ENCODE data around the gene RILP.
A peak's percentile ranks its signal among the peaks of the same experiment; 100 is the strongest.

The RILP gene

DNA sequence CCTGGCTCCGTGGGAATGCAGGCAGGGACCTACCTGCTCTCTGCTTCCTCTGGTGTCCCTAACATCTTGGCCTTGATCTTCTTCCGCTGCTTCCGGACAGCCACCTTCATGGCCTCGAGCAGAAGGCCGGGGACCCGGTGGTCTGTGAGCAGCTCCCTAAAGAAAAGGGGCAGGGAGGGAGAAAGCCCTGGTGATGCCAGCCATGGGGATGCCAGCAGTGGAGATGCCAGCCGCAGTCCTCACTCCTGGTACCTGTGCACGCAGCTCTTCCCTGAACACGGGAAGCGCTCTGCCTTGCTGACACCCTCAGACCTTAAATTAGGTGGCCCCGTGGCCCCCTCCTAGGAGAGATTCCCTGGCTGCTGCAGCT, 1.9 kb downstream of the RILP start:
- DNase-seq = no peak

DNA sequence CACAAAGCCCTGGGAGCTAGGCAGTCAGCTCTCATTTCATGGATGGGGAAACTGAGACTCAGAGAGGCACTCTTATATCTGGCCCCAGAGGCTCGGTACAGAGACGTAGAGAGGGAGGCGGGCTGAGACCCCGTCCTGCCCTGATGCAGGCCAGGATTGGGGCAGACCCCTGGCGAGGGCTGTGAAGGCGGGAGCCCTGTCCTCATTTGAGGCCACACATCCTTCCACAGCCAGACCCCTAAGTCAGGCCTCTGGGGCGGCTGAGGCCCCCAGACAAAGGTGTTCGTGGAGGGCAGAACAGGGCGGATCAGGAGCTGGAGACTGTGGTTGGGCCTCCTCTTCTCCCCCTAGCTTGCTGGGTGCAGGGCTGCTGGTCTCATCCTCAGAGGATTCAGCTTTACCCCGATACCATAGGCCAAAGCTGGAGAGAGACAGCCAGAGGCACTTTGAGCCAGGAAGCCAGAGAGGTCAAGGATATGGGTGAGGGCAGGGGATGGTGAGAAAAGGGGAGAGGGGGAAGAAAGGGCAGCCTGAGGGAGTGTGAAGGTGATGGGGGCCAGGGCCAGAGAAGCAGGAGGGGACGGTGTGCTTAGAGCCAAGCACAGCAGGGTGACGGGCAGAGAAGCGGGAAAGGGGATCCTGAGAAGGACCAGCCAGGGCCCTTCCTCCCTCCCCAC, 3.3 kb downstream of the RILP start:
- no peak for DNase-seq

DNA sequence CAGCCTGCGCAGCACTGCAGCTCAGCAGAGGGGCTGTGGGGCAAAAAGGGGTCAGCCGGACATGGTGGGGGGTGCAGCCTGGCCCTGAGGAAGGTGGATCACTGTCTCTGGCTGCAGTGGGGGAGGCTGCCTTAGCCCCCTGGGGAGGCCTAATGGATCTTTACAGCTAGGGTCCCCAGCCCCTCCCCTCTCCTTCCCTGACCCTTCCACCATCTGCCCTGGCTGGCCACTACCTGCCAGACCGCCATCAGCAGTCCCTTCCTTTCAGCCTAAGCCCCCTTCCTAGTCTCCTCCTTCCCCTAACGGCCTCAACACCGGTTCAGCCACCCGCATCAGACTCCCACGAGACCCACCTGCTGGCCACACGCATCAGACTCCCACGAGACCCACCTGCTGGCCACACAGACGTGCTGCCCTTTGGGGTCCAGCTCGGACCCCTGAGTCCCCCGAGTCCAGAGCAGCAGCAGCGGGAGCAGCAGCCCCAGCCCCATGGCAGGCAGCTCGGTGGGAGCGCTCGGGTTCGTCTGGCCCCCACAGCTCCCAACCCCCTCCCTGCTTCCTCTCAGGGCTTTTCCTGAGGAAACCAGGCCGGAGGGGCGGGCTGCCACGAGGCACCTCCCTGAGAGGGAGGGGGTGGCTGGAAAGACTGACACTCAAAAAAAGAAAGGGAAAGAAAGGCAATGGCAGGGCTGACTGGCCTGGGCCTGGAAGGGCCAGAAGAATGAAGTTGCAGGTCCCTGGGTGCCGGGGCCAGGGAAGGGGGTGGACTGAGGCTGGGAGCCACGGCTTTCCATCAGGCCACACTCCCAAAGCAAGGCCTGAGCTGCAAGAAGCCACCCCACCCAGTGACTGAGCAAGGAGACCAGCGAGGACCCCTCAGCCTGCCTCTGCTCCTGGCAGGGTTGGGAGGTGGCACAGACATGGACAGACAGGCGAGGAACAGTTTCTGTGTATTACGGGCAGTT, 4.2 kb downstream of the RILP start, which contains the start of gene SCARF1:
SCARF1 (minus strand) TSS at position 526 of the 965 bp plus-strand sequence; CDS start at position 491, 35 bp downstream.
- DNase-seq = no peak

DNA sequence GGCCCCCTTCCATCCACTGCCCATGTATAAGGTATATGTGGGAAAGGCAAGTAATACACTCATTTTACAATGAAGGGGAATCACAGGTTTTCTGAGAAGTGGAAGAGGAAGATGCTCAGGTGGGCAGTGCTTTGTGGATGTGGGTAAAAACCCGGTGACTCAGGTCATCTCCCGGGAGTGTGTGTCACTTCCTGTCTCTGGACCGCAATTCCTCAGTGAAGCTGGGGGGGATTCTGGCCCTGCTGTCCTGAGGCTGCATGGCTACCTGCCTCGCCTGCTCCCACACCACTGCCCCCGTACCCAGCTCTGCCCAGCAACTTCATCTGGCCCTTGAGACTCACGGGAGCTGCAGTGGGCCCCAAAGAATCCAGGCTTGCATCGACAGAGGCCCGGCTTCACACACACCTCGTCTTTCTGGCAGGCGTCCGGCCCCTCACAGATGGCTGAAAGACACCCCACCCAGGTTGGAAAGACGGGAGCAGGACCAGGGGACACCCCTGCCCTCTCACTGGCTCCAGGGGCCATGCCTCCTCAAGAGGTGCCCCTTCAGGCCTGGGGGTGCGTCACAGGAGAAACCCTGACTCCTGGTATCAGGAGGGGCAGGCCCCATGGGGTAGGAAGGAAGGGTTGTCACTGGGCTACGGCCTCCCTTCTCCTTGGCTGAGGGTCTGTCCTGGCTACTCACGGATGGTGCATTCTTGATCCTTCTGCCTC, 5.0 kb downstream of the RILP start:
- no peak for DNase-seq

DNA sequence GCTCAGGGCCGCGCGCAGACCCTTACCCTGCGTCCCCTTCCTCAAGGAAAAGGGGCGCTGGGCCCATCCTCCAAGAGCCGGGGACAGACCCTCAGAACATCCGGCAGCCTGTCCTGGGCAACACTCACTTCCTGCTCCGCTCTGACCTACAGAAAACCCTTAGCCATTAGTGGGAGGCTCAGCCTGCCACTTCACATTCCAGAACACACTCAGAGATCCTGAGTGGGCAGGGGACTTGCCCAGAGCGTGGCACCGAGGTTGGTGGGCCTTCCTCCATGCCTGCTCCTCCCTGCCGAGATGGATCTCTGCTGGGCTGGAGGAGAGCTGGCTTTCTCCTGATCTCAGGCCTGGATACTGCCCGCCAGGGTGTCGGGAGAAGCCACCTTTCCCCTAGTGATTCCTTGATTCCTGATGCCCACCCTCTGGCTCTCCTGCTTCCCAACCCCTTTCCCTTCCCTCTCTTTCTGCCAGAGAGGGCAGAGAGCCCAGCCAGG, 5.6 kb downstream of the RILP start:
- no peak for DNase-seq

DNA sequence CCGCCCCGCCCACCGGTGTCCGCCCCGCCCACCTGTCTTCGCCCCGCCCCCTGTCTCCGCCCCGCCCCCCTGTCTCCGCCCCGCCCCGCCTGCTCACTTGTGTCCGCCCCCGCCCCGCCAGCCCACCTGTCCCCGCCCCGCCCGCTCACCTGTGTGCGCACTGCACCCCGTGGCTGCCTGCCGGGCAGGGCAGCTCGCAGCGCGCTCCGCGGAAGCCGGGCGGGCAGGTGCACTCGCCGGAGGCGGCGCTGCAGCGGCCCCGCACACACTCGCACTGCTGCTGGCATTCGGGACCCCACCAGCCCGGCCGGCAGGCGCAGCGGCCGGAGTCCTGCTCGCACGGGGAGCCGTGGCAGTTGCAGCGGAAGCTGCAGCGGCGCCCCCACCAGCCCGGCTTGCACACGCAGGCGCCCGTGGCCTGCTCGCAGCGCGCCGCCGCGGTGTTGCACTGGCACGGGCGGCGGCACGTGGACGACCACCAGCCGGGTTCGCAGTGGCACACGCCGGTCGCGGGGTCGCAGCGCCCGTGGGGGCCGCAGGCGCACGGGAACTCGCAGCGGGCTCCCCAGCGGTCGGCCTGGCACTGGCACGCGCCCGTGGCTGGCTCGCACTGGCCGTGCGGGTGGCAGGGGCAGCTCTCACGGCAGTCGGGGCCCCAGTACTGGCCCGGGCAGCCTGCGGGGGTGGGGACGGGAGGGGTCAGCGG, 6.2 kb downstream of the RILP start:
- no peak for DNase-seq

DNA sequence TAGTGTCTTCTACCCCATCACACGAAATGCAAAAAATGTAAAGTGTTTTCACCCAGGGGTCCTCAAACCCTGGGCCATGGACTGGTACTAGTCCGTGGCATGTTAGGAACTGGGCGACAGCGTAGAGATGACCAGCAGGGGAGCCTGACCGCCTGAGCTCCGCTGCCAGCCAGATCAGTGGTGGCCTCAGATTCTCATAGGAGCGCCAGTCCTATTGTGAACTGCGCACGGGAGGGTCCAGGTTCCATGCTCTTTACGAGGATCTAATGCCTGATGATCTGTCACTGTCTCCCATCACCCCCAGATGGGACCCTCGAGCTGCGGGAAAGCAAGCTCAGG, 8.6 kb downstream of the RILP start:
- DNase-seq = no peak

DNA sequence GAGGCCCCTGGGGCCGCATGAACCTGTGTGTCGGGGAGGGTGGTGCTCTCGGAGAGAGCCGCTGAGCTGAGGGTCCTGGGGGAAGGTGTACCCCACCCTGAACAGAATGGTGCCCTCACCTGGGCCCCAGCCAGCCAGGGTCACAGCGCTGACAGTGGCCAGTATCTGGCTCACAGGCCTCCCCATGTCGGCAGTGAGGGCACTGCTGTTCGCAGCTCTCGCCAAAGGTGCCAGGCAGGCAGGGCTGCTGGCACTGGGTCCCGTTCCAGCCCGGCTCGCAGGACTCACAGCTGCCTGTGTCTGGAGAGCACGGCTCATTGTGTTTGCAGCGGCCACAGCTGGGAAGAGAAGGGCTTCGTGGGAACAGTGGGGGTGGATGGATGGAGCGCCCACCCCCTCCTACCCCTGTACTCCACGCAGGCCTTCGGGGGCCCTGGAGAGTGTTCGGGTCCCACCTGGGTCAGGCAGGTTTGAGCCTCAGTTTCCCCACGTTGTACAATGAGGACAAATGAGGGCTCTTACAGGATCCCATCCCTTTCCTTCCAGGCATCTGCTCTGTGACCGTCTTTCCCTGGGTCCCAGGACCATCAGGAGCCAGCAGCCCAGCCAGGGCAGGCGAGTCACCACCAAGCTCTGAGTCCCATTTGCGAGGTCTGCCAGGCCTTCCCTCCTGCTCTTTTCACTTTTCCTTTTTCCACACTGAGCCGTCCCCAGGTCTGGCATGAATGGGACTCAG, 9.2 kb downstream of the RILP start:
- DNase-seq = no peak

DNA sequence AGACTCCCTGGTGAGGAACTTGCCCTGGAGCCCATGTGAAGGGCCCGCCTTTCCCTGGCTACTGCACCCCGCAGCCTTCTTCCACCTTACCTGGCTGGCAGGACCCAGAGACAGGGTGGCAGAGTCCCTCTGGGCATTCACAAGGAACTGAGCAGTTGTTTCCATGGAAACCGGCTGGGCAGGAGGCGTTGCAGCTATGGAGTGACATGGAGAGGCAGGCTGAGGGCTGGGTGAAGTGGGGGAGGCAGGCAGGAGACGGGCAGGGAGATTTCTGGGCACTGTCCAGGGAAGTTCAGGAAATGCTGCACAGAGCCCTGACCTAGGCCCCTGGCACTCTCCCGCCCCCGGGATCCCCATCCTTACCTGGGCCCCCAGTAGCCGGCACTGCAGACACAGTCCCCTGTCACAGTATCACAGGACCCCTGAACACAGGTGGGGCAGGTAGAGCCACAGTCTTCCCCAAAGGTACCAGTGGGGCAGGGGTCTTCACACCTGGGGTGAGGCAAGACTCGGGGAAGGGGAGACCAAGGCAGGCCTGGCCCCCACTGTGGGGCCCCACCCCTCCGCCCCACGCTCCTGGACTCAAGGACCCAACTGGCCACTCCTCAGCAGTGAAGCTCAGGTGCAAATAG, 10.0 kb downstream of the RILP start:
- DNase-seq = no peak

DNA sequence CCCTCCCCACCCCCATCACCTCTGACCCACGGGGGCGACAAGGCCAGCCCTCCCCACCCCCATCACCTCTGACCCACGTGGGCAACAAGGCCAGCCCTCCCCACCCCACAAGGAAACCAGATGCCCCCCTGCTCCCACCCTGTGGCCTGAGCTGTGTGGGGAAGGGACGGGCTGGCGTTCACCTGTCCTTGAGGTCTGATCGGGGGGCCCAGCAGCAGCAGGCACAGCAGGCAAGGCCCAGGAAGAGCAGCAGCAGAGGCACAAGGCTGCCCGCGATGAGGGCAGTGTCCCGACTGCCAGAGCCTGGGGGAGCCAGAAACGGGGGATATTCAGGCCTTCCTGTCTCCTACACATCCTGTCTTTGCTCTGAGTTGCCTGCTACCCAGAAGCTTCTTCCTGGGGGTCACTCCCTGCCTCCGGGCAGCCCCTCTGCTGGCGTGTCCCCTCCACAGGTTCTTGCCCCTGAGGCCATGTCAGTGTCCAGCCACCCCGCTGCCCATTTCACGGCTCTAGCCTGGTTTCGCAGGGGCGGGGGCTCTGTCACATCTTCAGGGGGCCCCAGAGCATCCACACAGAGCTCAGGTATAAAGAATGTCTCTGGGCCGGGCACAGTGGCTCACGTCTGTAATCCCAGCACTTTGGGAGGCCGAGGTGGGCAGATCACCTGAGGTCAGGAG, 10.9 kb downstream of the RILP start:
- DNase-seq = no peak

DNA sequence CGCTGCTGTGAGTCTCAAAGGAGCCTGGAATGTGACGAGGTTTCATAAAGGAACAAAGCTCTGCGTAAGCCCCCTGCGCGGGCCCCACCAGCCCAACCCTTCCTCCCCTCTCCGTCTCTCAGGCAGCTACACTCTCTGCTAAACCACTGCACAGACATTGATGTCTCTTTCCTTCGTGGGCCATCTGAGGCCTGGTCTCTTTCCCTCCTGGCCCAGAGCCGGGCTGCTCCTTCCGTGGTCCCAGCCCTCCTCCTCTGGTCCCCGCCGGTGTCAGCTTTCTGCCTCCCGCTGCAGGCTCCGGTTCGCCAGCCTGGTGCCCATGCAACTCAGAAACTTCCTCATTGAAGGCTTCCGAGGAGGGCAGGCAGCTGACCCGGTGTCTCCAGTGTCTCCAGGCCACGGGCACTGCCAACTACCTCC, 11.5 kb downstream of the RILP start:
- no peak for DNase-seq

DNA sequence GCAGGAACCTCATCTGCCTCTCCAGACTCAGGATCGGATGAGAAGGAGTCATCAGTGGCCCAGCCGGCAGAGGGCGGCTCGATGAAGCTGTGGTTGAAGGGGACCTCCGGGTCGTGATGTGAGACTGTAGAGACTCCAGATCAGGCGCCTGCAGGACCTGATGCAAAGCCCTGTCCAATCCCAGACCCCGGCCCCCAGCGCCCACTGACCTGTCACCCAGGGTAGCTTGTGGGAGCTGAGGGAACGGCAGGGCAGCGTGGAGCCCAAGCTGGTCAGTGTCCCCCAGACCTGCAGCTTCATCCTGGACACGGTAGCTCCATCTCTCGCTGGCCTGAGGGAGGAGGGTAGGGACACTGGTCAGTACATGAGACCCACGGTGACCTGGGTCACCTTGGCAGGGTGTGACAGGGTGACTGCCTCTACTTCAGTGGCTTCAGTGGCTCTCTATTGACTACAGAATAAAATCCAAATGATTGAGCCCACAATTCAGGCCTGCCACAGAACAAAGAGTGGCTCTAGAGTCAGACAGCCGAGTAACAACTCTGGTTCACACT, 12.9 kb downstream of the RILP start:
- DNase-seq = no peak

DNA sequence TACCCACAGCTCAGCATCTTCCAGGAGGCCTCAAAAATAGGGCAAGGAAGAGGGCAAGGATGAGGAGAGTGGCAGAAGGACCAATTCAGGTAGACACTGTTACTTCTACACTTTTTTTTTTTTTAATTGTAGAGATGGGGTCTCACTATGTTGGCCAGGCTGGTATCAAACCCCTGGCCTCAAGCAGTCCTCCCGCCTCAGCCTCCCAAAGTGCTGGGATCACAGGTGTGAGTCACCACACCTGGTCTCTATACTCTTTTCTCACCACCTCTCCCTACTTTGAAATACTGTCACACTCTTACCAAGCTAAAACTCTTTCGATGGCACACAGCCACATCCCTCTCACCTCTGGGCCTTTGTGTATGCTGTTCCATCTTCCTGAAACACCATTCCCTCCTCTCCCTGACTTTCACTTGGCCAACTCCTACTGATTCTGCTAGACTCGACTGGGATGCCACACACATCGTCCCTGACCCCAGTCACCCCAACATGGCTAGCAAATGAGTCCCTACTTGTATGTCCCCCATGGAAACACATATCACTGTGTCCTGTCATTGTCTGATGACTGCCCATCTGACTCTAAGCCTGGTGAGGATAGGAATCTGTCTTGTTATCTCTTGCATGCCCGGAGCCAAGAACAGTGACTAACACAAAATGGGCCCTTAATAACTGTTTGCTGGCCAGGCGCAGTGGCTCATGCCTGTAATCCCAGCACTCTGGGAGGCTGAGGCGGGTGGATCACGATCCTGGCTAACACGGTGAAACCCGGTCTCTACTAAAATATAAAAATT, 13.8 kb downstream of the RILP start:
- no peak for DNase-seq

DNA sequence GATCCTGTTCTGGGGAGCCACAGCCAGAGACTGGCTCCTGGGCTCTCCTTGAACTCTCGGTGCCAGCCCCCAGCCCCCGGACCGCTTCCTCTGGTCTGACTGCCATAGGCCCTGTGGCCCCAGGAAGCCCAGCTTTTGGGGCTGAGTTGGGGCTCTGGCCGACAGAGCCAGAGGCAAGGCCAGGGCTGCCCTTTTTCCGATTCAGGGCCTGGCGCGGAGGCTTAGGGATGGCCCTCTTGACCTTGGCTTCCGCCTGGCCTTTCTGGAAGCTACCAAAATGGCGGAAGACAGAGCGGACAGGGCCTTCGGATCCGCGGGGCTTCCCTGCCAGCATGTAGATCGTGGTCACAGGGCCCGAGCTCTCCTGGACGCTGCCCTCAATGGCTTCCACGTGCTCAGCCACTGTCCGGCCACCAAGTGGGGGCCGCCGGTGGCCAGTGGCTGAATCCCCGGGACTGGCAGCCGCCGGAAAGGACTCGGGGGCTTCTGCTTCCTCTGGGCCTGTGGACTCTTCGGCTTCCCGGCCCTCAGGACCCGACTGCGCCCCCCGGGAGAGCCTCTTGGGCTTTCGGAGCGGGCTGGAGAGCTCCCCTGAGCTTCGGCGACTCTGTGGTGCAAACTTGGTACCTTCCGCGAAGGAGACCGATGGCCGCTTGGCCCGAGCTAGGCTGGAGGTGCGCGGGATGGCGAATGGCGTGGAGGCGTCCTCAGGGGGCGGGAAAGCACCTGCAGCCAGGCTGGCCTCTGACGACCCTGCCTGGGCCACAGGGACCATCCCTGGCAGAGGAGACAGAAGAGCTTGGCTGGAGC, 14.6 kb downstream of the RILP start:
- no peak for DNase-seq

DNA sequence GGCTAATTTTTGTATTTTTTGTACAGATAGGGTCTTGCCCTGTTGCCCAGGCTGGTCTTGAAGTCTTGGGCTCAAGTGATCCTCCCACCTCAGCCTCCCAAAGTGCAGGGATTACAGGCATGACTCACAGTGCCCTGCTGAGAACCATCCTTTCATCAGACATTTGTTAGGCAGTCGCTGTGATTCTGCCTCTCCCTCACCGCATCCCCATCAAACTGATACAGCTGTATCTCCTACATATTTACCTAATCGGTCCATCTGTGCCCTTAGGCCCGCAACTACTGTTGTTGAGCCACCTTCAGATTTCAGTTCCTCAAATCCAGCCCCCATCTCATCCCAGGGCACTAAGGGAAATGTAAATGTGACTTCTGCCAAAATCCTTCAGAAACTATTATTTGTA, 19.0 kb downstream of the RILP start:
- DNase-seq = no peak

DNA sequence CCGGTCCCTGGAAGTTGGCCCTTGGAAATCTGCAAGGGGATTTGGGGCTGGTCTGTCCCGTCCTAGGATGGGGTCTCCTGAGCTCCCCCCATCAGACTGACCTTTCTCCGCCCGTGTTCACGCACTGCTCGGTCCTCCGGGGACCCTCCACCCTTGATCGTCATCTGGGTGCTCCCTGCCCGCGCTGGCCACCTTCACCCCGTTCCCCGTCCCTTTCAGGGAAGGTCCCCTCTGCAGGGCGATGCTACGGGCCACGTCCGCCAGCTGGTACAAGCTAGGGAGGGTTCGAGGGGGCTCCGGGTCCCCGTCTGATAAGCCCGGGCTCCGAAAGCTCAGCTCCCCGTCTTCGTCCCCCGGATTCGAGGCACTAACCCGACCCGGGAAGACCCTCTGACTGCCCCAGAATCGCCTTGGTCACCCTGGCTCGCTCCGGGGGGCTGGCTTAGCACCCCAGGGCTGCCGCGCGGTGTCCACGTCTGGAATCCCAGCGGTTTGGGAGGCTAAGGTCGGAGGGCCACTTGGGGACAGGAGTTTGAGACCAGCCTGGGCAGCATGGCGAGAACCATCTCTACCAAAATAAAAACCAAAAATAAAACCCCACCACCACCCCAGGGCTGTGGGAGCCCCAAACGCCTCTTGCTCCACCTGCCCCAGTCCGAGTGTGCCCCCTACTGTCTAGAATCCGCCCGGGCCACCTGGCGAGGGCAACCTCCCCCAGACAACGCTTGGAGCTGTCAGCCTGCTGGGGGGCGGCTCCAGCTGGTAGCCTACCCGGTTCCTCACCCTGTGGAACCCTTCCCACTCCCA, 20.0 kb downstream of the RILP start:
- DNase-seq = no peak

DNA sequence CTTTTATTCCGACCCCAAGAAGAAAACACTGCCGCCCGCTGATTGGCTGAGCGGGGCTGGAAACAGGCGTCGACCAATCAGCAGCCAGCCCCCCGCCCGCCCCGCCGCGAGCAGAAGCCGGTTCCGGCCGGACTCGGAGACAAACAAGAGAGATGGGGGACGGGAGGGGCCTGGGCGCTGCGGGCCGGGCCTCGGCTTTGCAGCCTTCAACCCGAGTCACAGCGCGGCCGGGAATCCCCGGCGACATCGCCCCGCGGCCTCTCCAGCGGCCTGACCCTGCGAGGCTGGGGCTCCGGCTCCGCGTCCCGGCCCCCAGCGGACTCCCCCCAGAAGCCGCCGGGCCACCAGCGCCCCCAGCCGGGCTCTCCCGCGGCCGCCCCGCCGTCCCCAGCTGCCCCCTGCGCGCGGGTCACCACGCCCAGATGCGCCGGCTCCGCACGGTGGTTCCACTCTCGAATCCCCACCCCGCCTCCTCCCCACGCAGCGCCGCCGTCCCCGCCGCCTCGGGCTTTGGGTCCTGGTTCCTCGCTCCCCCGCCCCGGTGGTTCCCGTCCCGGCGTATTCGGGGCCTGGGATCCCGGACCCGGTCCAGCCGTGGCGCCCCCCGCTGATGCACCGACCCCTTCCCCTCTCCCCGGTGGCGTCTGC, 20.7 kb downstream of the RILP start:
- peak; percentile 91 for DNase-seq
